HepG2 (cell line): ENCODE measurements around the gene HOXC9.

Source experiments
- JUND ChIP-seq: sonication (generic); formaldehyde crosslinking; IDR thresholded peaks from 2 replicates; pipeline ENCODE4 v1.8.0; 2022; ENCODE audit warnings: mild to moderate bottlenecking, missing genetic modification reagents
- POLR2A ChIP-seq, 2 experiments: IDR thresholded peaks; 2 replicates each; pipeline ENCODE4 v1.6.1; 2011; ENCODE audit warnings: low read depth in 2 of 2, low read length in 2 of 2, mild to moderate bottlenecking in 1 of 2, moderate library complexity in 1 of 2; ENCODE audit not compliant: insufficient read depth in 1 of 2
- SMARCC2 ChIP-seq: fragments of 450-650 bp; IDR thresholded peaks from 2 replicates; pipeline ENCODE4 v1.6.1; 2017; ENCODE audit warnings: antibody characterized with exemption, mild to moderate bottlenecking
- TAF1 ChIP-seq: sonication (generic); formaldehyde crosslinking; IDR thresholded peaks from 2 replicates; pipeline ENCODE4 v1.4.0; 2020; ENCODE audit warnings: missing genetic modification reagents
- ZNF446 ChIP-seq: sonication (generic); formaldehyde crosslinking; IDR thresholded peaks from 2 replicates; pipeline ENCODE4 v1.5.0; 2020; ENCODE audit warnings: mild to moderate bottlenecking, missing genetic modification reagents
- TF ChIP-seq, protein P1 (sequence below): IDR thresholded peaks from 2 replicates; pipeline ENCODE4 v1.6.1; 2016; ENCODE audit warnings: missing compliant biosample characterization, missing genetic modification reagents, borderline replicate concordance

DNA sequence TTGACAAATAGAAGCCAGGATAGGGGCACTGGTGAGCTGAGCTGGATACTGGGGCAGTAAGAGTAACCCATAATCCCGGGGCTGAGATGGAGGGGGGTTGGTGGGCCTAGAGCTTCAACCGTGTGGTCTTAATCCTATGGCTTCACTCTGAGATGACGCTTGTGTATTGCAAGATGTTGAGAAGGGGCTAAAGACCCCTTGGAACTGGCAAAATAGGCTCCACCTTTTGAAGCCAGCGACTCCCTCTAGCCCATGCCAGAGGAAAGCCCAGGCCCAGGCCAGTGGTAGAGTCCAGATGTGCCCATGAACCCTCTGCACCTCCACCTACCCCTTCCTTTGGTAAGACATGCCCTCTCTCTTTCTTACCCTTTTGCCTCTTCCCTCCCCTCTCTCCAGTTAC, 40.6 kb upstream of the HOXC9 start:
- TF ChIP-seq ZNF446 (CRISPR knock-in tag) (no peak), JUND (CRISPR knock-in tag) (no peak), TAF1 (CRISPR knock-in tag) (no peak), SMARCC2 (no peak), POLR2A (IDR thresholded peaks at IDR 0.05; ENCODE audit: insufficient read depth in 1 of 2, low read depth in 2 of 2, low read length in 2 of 2) (no peak)
- TF ChIP-seq, protein P1, sequence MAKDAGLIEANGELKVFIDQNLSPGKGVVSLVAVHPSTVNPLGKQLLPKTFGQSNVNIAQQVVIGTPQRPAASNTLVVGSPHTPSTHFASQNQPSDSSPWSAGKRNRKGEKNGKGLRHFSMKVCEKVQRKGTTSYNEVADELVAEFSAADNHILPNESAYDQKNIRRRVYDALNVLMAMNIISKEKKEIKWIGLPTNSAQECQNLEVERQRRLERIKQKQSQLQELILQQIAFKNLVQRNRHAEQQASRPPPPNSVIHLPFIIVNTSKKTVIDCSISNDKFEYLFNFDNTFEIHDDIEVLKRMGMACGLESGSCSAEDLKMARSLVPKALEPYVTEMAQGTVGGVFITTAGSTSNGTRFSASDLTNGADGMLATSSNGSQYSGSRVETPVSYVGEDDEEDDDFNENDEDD, result no peak
